NK-92 (cell line): Measurements from ENCODE around the gene APLNR.

Source experiments
- DNase-seq: peaks from one replicate; lab custom pipeline; 2025; ENCODE audit not compliant: unreplicated experiment; lab: John Stamatoyannopoulos, UW

Gene APLNR

DNA sequence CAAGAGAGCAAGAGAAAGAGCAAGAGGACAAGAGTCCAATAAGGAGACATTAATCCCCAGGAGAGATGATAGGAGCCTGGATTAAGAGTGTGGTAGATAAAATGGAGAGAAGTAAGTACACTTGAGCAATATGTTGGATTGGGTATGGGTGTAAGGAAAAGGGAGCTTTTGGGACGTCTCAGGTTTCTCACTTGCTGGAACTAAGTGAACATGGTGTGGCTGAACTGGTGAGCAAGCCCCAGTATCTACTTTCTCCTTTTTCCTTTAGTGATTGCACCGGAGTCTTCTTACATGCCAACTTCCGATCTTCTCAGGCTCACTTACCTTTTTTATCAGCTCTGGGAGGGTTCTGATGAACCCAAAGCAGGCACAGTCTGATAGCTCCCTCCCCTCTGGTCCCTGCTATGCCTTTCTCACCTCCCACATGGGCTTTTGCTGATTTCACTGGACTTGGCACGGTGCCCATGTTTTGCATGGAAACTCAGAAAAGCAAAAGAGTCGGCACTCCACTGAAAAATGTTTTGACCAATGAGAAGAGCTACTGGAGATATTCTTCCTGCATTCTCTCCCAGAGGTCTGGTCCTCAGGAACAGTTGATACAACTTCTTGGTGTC is 14.5 kb upstream of the APLNR start:
- DNase-seq: no peak

DNA sequence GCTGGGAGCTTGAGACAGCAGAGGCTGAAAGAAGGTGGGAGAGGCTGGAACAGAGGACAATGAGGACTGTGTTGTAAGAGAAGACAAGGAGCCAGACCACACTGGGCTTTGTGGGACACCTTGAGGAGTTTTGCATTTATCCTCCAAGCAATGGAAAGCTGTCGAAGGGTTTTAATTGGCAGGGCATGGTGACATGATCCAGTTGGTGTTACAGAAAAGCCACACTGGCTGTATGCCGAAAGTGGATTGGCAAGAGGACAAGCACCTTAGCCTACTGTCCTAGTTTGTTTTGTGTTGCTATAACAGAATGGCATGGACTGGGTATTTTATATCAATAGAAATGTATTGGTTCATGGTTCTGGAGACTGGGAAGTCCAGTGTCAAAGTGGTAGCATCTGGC is 14.0 kb upstream of the APLNR start:
- DNase-seq: no peak

GRCh38 chr11:57249384-57250319 is 12.6 kb upstream of the APLNR start:
- no peak for DNase-seq

- DNase-seq: no peak
These were observed 11.8 kb upstream of the APLNR start for GRCh38 chr11:57248780-57249383.

DNA sequence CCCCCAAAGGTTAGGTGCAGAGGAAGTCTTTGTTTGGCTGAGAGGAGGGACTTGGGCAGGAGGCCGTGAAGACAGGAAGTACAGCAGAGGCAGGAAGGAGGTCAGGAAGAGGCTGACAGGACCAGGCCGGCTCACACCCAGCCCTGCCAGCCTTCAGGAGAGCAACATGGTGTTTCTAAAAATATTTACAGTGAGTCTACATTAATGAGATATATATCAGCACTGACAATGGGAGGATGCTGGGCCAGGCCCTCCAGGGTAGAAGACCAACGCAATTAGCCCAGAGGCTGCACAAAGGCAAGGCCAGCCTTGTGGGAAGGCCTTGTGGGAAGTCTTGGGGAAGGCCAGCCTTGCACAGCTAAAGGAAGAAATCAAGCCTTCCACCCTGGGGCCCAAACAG is 7.9 kb upstream of the APLNR start:
- DNase-seq: no peak

DNA sequence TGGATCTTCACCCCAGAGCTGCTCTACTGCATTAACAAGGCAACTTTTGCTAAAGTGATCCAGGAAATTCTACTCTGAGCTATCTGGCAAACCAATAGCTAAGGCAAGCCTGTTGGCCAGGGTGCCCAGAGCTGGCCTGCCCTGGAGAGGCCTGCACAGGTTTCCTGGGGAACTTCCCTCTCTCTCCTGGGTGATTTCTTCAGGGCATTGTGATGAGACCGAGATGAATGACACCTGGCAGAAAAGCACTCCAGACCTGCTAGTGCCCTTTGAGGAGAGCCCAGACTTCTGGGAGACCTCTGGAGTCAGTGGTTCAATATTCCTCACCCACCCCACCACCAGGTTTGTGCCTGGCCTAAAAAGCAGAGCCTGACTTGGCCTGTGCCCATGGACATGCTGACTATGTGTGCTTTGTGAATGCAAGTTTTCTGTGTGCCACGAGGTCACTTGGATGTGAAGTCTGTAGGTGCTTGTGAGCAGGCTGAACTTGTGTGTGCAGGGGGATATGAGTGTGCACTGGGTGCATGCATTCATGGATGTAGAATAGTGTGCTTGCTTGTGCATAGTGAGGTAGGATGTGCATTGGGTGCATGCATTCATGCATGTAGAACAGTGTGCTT is 4.4 kb upstream of the APLNR start:
- no peak for DNase-seq

- no peak for DNase-seq
These were observed 3.7 kb upstream of the APLNR start for GRCh38 chr11:57240757-57241156.

DNA sequence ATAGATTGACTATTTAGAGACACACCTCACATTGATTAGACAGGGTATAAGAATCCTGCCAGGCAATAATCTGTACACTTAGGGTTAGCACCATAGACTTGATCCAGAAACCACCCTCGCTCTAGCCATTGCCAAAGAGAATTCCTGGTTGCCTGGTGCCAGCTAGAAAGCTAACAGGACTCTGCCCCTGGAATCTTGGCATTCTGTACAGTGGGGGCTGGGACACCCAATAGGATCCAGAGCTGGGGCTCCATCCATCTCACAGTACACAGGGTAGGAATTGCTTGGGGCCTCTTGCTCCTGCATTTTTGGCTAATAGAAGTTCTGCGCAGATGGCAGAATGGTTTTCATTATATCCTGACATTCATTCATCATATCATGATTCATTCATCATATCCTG is 3.0 kb upstream of the APLNR start:
- no peak for DNase-seq

DNA sequence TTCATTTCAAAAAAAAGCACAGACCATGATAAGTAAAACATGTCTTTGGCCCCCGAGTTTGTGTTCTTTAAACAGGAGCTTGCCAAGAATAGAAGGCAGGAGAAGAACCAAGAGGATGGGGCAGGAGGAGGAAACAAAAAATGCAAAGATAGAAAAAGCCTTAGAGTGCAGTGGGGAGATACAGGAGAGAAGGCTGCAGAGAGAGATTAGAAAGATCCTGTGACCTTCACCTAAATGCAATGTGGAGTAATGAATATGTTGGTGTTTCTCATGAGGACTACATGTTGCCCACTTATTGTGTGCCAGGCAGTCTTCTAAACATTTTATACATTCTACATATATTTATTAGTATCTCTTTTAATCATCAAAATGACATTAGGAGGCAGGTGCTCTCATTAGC is 2.3 kb upstream of the APLNR start:
- DNase-seq: no peak

- DNase-seq: no peak
These were observed 1.0 kb downstream of the APLNR start for GRCh38 chr11:57235761-57236703.

DNA sequence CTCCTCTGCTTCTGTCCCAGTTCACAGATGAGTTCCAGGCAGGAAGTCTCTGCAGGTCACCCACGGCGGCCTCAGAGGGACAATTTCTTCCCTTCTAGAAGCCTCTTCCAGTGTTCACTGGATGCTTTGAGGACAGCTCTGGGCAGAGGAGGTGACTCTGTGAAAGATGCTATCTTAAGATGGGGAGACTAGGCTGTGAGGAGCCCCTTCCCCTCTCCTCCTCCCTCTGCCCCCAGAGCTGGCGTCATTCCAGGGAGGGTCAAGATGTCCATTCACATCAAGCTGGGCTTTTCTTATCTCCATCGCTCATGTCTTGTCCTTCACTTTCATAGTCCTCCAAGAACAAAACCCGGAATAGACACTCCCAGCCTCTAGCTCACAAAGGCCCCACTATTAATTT is 3.3 kb downstream of the APLNR start:
- no peak for DNase-seq

DNA sequence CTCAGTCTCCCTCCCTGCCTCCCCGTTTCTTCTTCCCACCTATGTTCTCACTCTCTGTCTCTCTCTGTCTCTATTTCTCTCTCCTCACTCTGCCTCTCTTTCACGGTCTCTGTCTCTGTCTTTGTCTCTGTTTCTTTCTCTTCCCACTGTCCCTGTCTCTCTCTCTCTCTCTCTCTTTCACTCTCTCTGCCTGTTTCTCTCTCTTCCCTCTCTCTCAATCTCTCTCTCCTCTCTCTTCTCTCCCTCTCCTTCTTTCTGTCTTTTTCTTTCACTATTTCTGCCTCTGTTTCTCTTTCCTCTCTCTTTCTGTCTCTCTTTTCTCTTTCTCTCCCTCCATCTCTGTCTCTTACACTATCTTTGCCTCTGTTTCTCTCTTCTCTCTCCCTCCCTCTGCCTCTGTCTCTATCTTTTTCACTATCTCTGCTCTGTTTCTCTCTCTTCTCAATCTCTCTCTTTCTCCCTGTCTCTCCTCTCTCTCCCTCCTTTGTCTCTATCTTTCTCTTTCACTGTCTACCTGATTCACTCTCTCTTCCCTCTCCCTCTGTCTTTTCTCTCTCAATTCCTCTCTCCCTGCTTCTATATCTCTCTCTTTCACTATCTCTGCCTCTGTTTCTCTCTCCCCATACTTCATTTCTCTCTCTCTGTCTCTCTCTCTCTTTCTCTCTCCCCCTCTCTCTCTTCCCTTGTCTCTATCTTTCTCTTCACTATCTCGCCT is 5.4 kb downstream of the APLNR start:
- DNase-seq: no peak

GRCh38 chr11:57230791-57231538 is 6.1 kb downstream of the APLNR start:
- DNase-seq: no peak

- no peak for DNase-seq
These were observed 6.7 kb downstream of the APLNR start for GRCh38 chr11:57230316-57230715.

DNA sequence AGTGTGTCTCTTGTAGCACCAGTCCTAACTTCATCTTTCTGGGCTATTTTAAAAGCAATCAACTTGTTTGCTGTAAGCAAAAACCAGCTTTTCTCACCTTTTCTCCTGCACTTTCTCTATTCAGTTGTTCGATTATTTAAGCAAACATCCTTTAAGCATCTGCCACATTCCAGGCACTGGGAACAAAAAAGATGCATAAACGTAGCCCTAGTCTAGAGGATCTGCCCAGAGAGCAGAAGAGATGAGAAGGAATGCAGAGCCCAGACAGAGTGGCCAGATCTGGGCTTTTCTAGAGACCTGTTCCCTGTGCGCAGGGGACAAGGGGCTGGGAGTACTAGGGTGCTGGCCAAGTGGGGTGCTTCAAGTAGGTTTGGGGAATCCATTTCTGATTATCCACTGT is 8.4 kb downstream of the APLNR start:
- DNase-seq: no peak

- DNase-seq: no peak
These were observed 12.5 kb downstream of the APLNR start for GRCh38 chr11:57224537-57224936.

DNA sequence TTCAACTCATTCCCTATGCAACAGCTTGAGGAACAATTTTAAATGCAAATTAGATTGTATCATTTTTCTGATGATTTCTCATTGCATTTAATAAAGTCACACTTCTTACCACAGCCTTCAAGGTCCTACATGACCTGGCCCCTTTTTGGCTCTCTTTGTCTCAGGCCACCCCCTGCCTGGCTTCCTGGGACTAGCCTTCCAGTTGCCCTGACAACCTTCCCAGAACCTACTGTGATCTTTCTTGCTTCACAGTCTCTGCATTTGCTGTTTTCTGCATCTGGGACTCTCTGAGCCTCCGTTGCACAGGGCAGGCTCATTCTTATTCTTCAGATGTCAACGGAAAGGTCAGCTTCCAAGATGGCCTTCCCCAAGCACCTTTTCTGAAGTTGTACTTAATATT is 12.9 kb downstream of the APLNR start:
- DNase-seq: no peak

GRCh38 chr11:57223601-57224000 is 13.4 kb downstream of the APLNR start:
- no peak for DNase-seq

GRCh38 chr11:57222239-57222638 is 14.8 kb downstream of the APLNR start:
- DNase-seq: no peak
